ENCODE measurements around the gene ANKH.
"Not testable (repeated sequence)": the region's sequence is repeated elsewhere in the genome, so short reads cannot be mapped to it uniquely, and the experiment has no call there.

ANKH gene

GRCh38 chr5:14854799-14855198 lies 16.8 kb downstream of the ANKH start:
- no peak for DNase-seq (ENCODE audit: low spot score)

- no peak for DNase-seq (ENCODE audit: low spot score)
Measured at GRCh38 chr5:14853685-14854084, 17.9 kb downstream of the ANKH start.

GRCh38 chr5:14852779-14853178 lies 18.8 kb downstream of the ANKH start:
- DNase-seq (ENCODE audit: low spot score): no peak

GRCh38 chr5:14851999-14852526 lies 19.5 kb downstream of the ANKH start:
- DNase-seq (ENCODE audit: low spot score): no peak

GRCh38 chr5:14851597-14851996 lies 20.0 kb downstream of the ANKH start:
- DNase-seq (ENCODE audit: low spot score): no peak

GRCh38 chr5:14851050-14851419 lies 20.5 kb downstream of the ANKH start:
- no peak for DNase-seq (ENCODE audit: low spot score)

GRCh38 chr5:14850419-14851049 lies 21.0 kb downstream of the ANKH start:
- no peak for DNase-seq (ENCODE audit: low spot score)

- DNase-seq (ENCODE audit: low spot score): no peak
Measured at GRCh38 chr5:14849516-14850294, 21.9 kb downstream of the ANKH start.

- not testable (repeated sequence) for DNase-seq (ENCODE audit: low spot score)
Measured at GRCh38 chr5:14848942-14849341, 22.6 kb downstream of the ANKH start.

GRCh38 chr5:14848385-14848784 lies 23.2 kb downstream of the ANKH start:
- DNase-seq (ENCODE audit: low spot score): no peak

- no peak for DNase-seq (ENCODE audit: low spot score)
Measured at GRCh38 chr5:14847471-14847870, 24.1 kb downstream of the ANKH start.

- no peak for DNase-seq (ENCODE audit: low spot score)
Measured at GRCh38 chr5:14842117-14842516, 29.5 kb downstream of the ANKH start.

- DNase-seq (ENCODE audit: low spot score): no peak
Measured at GRCh38 chr5:14840624-14841023, 31.0 kb downstream of the ANKH start.

- no peak for DNase-seq (ENCODE audit: low spot score)
Measured at GRCh38 chr5:14838396-14839319, 32.9 kb downstream of the ANKH start.

GRCh38 chr5:14837423-14838122 lies 34.0 kb downstream of the ANKH start:
- not testable (repeated sequence) for DNase-seq (ENCODE audit: low spot score)

- no peak for DNase-seq (ENCODE audit: low spot score)
Measured at GRCh38 chr5:14834584-14835550, 36.7 kb downstream of the ANKH start.

- no peak for DNase-seq (ENCODE audit: low spot score)
Measured at GRCh38 chr5:14834062-14834461, 37.5 kb downstream of the ANKH start.

- no peak for DNase-seq (ENCODE audit: low spot score)
Measured at GRCh38 chr5:14831006-14831338, 40.6 kb downstream of the ANKH start.

- no peak for DNase-seq (ENCODE audit: low spot score)
Measured at GRCh38 chr5:14830210-14831005, 41.2 kb downstream of the ANKH start.

- DNase-seq (ENCODE audit: low spot score): no peak
Measured at GRCh38 chr5:14829396-14829795, 42.2 kb downstream of the ANKH start.

Data from CD4-positive, alpha-beta T cell treated with Interleukin-15 for 4 hours (primary cell).